ENCODE results near the gene CLOCK.

DNA sequence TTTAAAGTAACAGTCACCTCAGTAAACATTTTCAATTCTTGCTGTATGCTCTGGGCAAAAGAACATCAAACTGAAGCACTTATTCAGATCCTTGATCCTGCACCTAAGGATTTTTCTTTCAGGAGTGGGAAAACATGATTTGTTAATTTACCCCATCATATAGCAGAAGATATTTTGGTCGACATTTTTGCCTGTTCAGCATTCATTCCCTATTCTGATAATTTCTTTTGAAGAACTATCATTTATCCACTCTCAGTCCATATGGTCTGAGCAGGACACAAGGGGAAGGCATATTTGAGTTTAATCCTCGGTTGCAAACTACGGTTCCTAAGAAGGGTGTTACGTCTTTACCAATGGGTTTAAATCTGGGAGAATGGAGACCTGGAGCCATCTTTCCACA lies 1.2 kb upstream of the CLOCK start:
- TF ChIP-seq, protein P1, sequence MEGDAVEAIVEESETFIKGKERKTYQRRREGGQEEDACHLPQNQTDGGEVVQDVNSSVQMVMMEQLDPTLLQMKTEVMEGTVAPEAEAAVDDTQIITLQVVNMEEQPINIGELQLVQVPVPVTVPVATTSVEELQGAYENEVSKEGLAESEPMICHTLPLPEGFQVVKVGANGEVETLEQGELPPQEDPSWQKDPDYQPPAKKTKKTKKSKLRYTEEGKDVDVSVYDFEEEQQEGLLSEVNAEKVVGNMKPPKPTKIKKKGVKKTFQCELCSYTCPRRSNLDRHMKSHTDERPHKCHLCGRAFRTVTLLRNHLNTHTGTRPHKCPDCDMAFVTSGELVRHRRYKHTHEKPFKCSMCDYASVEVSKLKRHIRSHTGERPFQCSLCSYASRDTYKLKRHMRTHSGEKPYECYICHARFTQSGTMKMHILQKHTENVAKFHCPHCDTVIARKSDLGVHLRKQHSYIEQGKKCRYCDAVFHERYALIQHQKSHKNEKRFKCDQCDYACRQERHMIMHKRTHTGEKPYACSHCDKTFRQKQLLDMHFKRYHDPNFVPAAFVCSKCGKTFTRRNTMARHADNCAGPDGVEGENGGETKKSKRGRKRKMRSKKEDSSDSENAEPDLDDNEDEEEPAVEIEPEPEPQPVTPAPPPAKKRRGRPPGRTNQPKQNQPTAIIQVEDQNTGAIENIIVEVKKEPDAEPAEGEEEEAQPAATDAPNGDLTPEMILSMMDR (IDR thresholded peaks at IDR 0.05; ENCODE audit: insufficient read depth, low read length, poor library complexity, severe bottlenecking), result no peak
- no peak for TF ChIP-seq EZH2phosphoT487 (conservative IDR thresholded peaks at IDR 0.05; ENCODE audit: low read length)
